Stimulated activated CD8-positive, alpha-beta memory T cell treated with anti-CD3 and anti-CD28 coated beads, Interleukin-4, amount 100 ng/mL, for 24 hours (primary cell): Measurements from ENCODE around the gene GAGE13.
"Not testable (repeated sequence)": the region's sequence is repeated elsewhere in the genome, so short reads cannot be mapped to it uniquely, and the experiment has no call there.

Experiments
- DNase-seq: peaks from one replicate; pipeline ENCODE4 v3.0.0-alpha.2; 2020; ENCODE audit warnings: low read depth

The GAGE13 gene

GRCh38 chrX:49331841-49332240 lies 459 bp downstream of the GAGE13 start:
- not testable (repeated sequence) for DNase-seq

GRCh38 chrX:49341449-49341848 lies 10.1 kb downstream of the GAGE13 start:
- not testable (repeated sequence) for DNase-seq

GRCh38 chrX:49344496-49345175 lies 13.3 kb downstream of the GAGE13 start:
- not testable (repeated sequence) for DNase-seq

GRCh38 chrX:49345402-49345801 lies 14.0 kb downstream of the GAGE13 start:
- DNase-seq = not testable (repeated sequence)

GRCh38 chrX:49346150-49346549 lies 14.8 kb downstream of the GAGE13 start:
- DNase-seq = not testable (repeated sequence)
